HCT116 (cell line): ENCODE measurements around the gene CTIF. TPM values are rescaled to one million over a fixed set of nuclear protein-coding genes. Genes with fewer than 3 reads are reported as not detected.

Source experiments
- ATAC-seq: fragments of 200-7000 bp; cut with Tn5 transposase; 2 replicates; pipeline ENCODE4 v1.9.1; 2020; ENCODE audit warnings: mild to moderate bottlenecking, moderate library complexity
- BruUV-seq: library from RNA; stranded (reverse); fragments of 400-500 nt; replicated peaks from 2 replicates; lab custom pipeline; 2021; lab: Mats Ljungman, UMichigan
- CTCF ChIA-PET: fragments of 300-600 bp; sonication (Branson Sonifier 250); formaldehyde crosslinking; loops from one replicate; lab custom pipeline; 2021; ENCODE audit warnings: antibody characterized with exemption; lab: Charles Lee
- POLR2A ChIA-PET: fragments of 300-600, 350-600 bp; sonication (Branson Sonifier 250); formaldehyde crosslinking; loops from one replicate; lab custom pipeline; 2021; ENCODE audit warnings: antibody characterized with exemption; lab: Charles Lee
- RAD21 ChIA-PET, 2 experiments: fragments of 300-600 bp; sonication (Branson Sonifier 250); formaldehyde crosslinking; loops; one replicate each; lab custom pipeline; 2023; ENCODE audit warnings: low total read pairs in 2 of 2; ENCODE audit not compliant: uncharacterized antibody in 2 of 2, unreplicated experiment in 2 of 2, low non-redundant PET in 1 of 2; lab: Charles Lee
- DNase-seq: peaks from one replicate; pipeline ENCODE4 v3.0.0-alpha.2; 2010; ENCODE audit warnings: low read depth, low spot score
- H2AFZ ChIP-seq: fragments of 200-600 bp; shearing (Covaris generic), sonication (generic); 2 replicates; pipeline ENCODE4 v1.6.1; 2017; ENCODE audit warnings: low read depth, mixed run types, mixed read lengths, antibody characterized with exemption, low read length; ENCODE audit not compliant: poor library complexity, severe bottlenecking
- H3K27ac ChIP-seq: 2 replicates; pipeline ENCODE4 v1.5.1; 2012; ENCODE audit warnings: low read depth, low read length
- H3K27me3 ChIP-seq: fragments of 200-600 bp; sonication (generic); 2 replicates; pipeline ENCODE4 v1.6.1; 2016; ENCODE audit warnings: mixed run types, low read length, mixed read lengths; ENCODE audit not compliant: insufficient read depth
- H3K36me3 ChIP-seq, 2 experiments: fragments of 200-500 bp in 1 of 2; fragments of 200-600 bp in 1 of 2; sonication (Bioruptor generic) in 1 of 2; sonication (generic) in 1 of 2; 2 replicates each; pipeline versions ENCODE4 v1.5.1 to v1.6.1; 2014 to 2016; ENCODE audit warnings: low read length in 2 of 2, inconsistent platforms in 1 of 2, mixed read lengths in 1 of 2, mixed run types in 1 of 2; ENCODE audit not compliant: insufficient read depth in 2 of 2, control insufficient read depth in 1 of 2
- H3K4me1 ChIP-seq, 2 experiments: fragments of 200-600 bp in 1 of 2; sonication (generic) in 1 of 2; 2 replicates each; pipeline versions ENCODE4 v1.5.1 to v1.6.1; 2012 to 2017; ENCODE audit warnings: low read length in 2 of 2, inconsistent platforms in 1 of 2, mild to moderate bottlenecking in 1 of 2, mixed read lengths in 1 of 2, mixed run types in 1 of 2, moderate library complexity in 1 of 2; ENCODE audit not compliant: insufficient read depth in 2 of 2, control insufficient read depth in 1 of 2
- H3K4me2 ChIP-seq: fragments of 200-600 bp; sonication (generic); 2 replicates; pipeline ENCODE4 v1.6.1; 2017; ENCODE audit warnings: mixed run types, low read length, mixed read lengths
- H3K4me3 ChIP-seq, 2 experiments: fragments of 200-600 bp in 1 of 2; sonication (generic) in 1 of 2; replicated peaks in 1 of 2; 2 replicates each; pipeline ENCODE4 v1.5.1; 2011 to 2016; ENCODE audit warnings: low read length in 2 of 2, control low read depth in 1 of 2, low read depth in 1 of 2, mild to moderate bottlenecking in 1 of 2, mixed read lengths in 1 of 2, mixed run types in 1 of 2
- H3K79me2 ChIP-seq: fragments of 200-600 bp; sonication (generic); 2 replicates; pipeline ENCODE4 v1.6.1; 2017; ENCODE audit warnings: mild to moderate bottlenecking, mixed run types, low read length, moderate library complexity, mixed read lengths; ENCODE audit not compliant: insufficient read depth
- H3K9ac ChIP-seq: fragments of 200-600 bp; sonication (generic); 2 replicates; pipeline ENCODE4 v1.6.1; 2016; ENCODE audit warnings: low read length, mixed read lengths
- H3K9me2 ChIP-seq: fragments of 200-600 bp; sonication (generic), shearing (Covaris generic); 2 replicates; pipeline ENCODE4 v1.6.1; 2017; ENCODE audit warnings: mixed run types, mild to moderate bottlenecking, moderate library complexity; ENCODE audit not compliant: insufficient read depth
- H3K9me3 ChIP-seq, 2 experiments: fragments of 200-500 bp in 1 of 2; fragments of 200-600 bp in 1 of 2; sonication (Bioruptor generic) in 1 of 2; sonication (generic) in 1 of 2; 2 replicates each; pipeline ENCODE4 v1.6.1; 2014 to 2017; ENCODE audit warnings: low read length in 2 of 2, mixed read lengths in 2 of 2, inconsistent platforms in 1 of 2, low read depth in 1 of 2, mild to moderate bottlenecking in 1 of 2, mixed run types in 1 of 2, moderate library complexity in 1 of 2; ENCODE audit not compliant: control insufficient read depth in 1 of 2, insufficient read depth in 1 of 2
- H4K20me1 ChIP-seq: fragments of 200-600 bp; sonication (generic), shearing (Covaris generic); 2 replicates; pipeline ENCODE4 v1.6.1; 2017; ENCODE audit warnings: mixed run types, mild to moderate bottlenecking, moderate library complexity; ENCODE audit not compliant: insufficient read depth
- CBX3 ChIP-seq: IDR thresholded peaks from 2 replicates; pipeline ENCODE4 v1.6.1; 2012; ENCODE audit warnings: low read depth
- CTCF ChIP-seq, 3 experiments: fragments of 200-600 bp in 1 of 3; sonication (generic) in 1 of 3; IDR thresholded peaks in 2 of 3; conservative IDR thresholded peaks in 1 of 3; 2 replicates each; pipeline ENCODE4 v1.5.1; 2012 to 2017; ENCODE audit warnings: low read depth in 2 of 3, low read length in 2 of 3, antibody characterized with exemption in 1 of 3, borderline replicate concordance in 1 of 3, control low read depth in 1 of 3, mild to moderate bottlenecking in 1 of 3, mixed read lengths in 1 of 3, mixed run types in 1 of 3, moderate library complexity in 1 of 3; ENCODE audit not compliant: insufficient read depth in 1 of 3
- EZH2 ChIP-seq: fragments of 200-600 bp; sonication (generic); IDR thresholded peaks from 2 replicates; pipeline ENCODE4 v1.6.1; 2017; ENCODE audit warnings: antibody characterized with exemption, mixed run types
- EZH2phosphoT487 ChIP-seq: fragments of 200-600 bp; IDR thresholded peaks from 2 replicates; pipeline ENCODE4 v1.6.1; 2018; ENCODE audit warnings: antibody characterized with exemption, borderline replicate concordance
- FOSL1 ChIP-seq: IDR thresholded peaks from 2 replicates; pipeline ENCODE4 v1.6.1; 2012; ENCODE audit warnings: low read depth
- POLR2A ChIP-seq: IDR thresholded peaks from 2 replicates; pipeline ENCODE4 v1.7.0; 2011; ENCODE audit warnings: borderline replicate concordance; ENCODE audit not compliant: insufficient read depth, insufficient read length; ENCODE audit errors: extremely low read depth
- POLR2AphosphoS5 ChIP-seq: IDR thresholded peaks from 2 replicates; pipeline ENCODE4 v1.6.1; 2011; ENCODE audit warnings: mild to moderate bottlenecking, low read depth, low read length, moderate library complexity
- RAD21 ChIP-seq: IDR thresholded peaks from 2 replicates; pipeline ENCODE4 v1.6.1; 2012; ENCODE audit warnings: low read depth, mild to moderate bottlenecking
- REST ChIP-seq: IDR thresholded peaks from 2 replicates; pipeline ENCODE4 v1.6.1; 2012; ENCODE audit warnings: low read depth
- SP1 ChIP-seq: IDR thresholded peaks from 2 replicates; pipeline ENCODE4 v1.6.1; 2012; ENCODE audit warnings: low read depth
- SRF ChIP-seq: IDR thresholded peaks from 2 replicates; pipeline ENCODE4 v1.6.1; 2012; ENCODE audit warnings: low read depth
- intact Hi-C: fragments of 100-400 bp; cut with micrococcal nuclease; formaldehyde crosslinking; loops from 2 replicates; pipeline ENCODE4 v1.10.0; 2022
- total RNA-seq: library from RNA; stranded (reverse); gene quantifications from one replicate; pipeline ENCODE4 v1.2.1, GENCODE V29; 2021; ENCODE audit not compliant: unreplicated experiment
- TF ChIP-seq, protein P1 (sequence below): IDR thresholded peaks from 2 replicates; pipeline ENCODE4 v1.6.1; 2012

Gene CTIF
- total RNA-seq, 1 experiment from 2014 or later: 19.7 TPM

GRCh38 chr18:48552130-48552529 lies 13.3 kb downstream of the CTIF start:
- Histone ChIP-seq H3K9me2 (no peaks in the 10 kb centered on the region), H3K79me2 (no peaks in the 10 kb centered on the region), H3K4me2 (no peak overlapping the region), H3K27ac (no peak overlapping the region), H3K9ac (no peak overlapping the region), H3K4me1 (peaks cover 13 to 23% of the 10 kb centered on the region in 2 experiments; a peak in 3 of 4 replicates), H4K20me1 (no peaks in the 10 kb centered on the region), H3K36me3 (no peaks in the 10 kb centered on the region), H3K4me3 (no peak overlapping the region), H2AFZ (no peak overlapping the region), H3K27me3 (no peaks in the 10 kb centered on the region), H3K9me3 (no peaks in the 10 kb centered on the region)
- TF ChIP-seq RAD21 (no peak), SP1 (no peak), FOSL1 (no peak), EZH2phosphoT487 (no peak), REST (no peak), EZH2 (no peak), POLR2AphosphoS5 (no peak)
- CTCF ChIA-PET: no interaction called here
- ATAC-seq: no peak
- POLR2A ChIA-PET: no interaction called here
- intact Hi-C loops: no loop called here
- DNase-seq: no peak
- RAD21 ChIA-PET: no interaction called here
- no TSS peak for BruUV-seq

DNA sequence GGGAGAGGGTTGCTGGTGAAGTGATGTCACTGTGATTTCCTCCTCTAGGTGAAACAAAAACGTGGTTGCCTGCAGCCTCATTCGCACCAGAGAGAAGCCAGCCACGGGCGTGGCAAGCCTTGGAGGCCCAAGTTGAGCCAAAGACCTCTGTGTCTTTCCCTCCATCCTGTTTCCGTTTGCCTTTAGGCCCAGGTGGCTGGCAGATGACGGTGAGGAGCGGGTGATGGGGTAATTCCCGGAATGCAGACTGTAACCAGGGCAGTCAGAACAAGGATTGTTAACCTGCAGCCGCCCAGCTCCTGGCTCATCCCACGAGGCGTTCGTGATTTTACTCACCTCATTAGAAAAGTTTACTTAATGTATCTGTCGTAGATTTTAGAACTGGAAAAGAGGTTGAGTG lies 14.4 kb downstream of the CTIF start:
- Histone ChIP-seq H3K36me3 (no peaks in the 10 kb centered on the region), H3K4me2 (no peak overlapping the region), H3K9me3 (no peaks in the 10 kb centered on the region), H3K79me2 (no peaks in the 10 kb centered on the region), H4K20me1 (no peaks in the 10 kb centered on the region), H2AFZ (no peak overlapping the region), H3K9me2 (no peaks in the 10 kb centered on the region), H3K27ac (no peak overlapping the region), H3K27me3 (no peaks in the 10 kb centered on the region), H3K4me3 (no peak overlapping the region), H3K4me1 (peaks cover 5 to 13% of the 10 kb centered on the region in 2 experiments; a peak in 3 of 4 replicates), H3K9ac (no peak overlapping the region)
- DNase-seq: no peak
- RAD21 ChIA-PET: no interaction called here
- no peak for ATAC-seq
- intact Hi-C loops: no loop called here
- POLR2A ChIA-PET: no interaction called here
- no TSS peak for BruUV-seq
- CTCF ChIA-PET: no interaction called here
- TF ChIP-seq FOSL1 (no peak), SRF (no peak), REST (no peak), POLR2A (no peak), CBX3 (no peak), CTCF (IDR thresholded peaks at IDR 0.05 in 2 of 3, conservative IDR thresholded peaks at IDR 0.05 in 1 of 3; ENCODE audit: borderline replicate concordance in 1 of 3, insufficient read depth in 1 of 3, low read depth in 2 of 3, low read length in 2 of 3) (no peak), POLR2AphosphoS5 (no peak)
- TF ChIP-seq, protein P1, sequence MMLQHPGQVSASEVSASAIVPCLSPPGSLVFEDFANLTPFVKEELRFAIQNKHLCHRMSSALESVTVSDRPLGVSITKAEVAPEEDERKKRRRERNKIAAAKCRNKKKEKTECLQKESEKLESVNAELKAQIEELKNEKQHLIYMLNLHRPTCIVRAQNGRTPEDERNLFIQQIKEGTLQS: no peak
